ENCODE results near the gene TMEM45A.
"Not testable (repeated sequence)": the region's sequence is repeated elsewhere in the genome, so short reads cannot be mapped to it uniquely, and the experiment has no call there.

The TMEM45A gene

GRCh38 chr3:100486808-100487207, 5.6 kb upstream of the TMEM45A start:
- DNase-seq = no peak

- no peak for DNase-seq
Measured at GRCh38 chr3:100489118-100489517, 3.3 kb upstream of the TMEM45A start.

- DNase-seq = no peak
Measured at GRCh38 chr3:100496711-100497261, 4.4 kb downstream of the TMEM45A start.

GRCh38 chr3:100499651-100500050, 7.2 kb downstream of the TMEM45A start:
- DNase-seq = no peak

- DNase-seq = no peak
Measured at GRCh38 chr3:100500320-100500880, 8.0 kb downstream of the TMEM45A start.

- DNase-seq = no peak
Measured at GRCh38 chr3:100503448-100503847, 11.0 kb downstream of the TMEM45A start.

GRCh38 chr3:100506355-100506754, 13.9 kb downstream of the TMEM45A start:
- DNase-seq = no peak

- DNase-seq = not testable (repeated sequence)
Measured at GRCh38 chr3:100509818-100510217, 17.4 kb downstream of the TMEM45A start.

GRCh38 chr3:100516232-100516631, 23.8 kb downstream of the TMEM45A start:
- DNase-seq = no peak

- DNase-seq = no peak
Measured at GRCh38 chr3:100516838-100517237, 24.4 kb downstream of the TMEM45A start.

GRCh38 chr3:100517276-100517675, 24.9 kb downstream of the TMEM45A start:
- no peak for DNase-seq

GRCh38 chr3:100518244-100518643, 25.8 kb downstream of the TMEM45A start:
- DNase-seq = no peak

- DNase-seq = no peak
Measured at GRCh38 chr3:100518983-100519382, 26.6 kb downstream of the TMEM45A start.

- no peak for DNase-seq
Measured at GRCh38 chr3:100521439-100521845, 29.0 kb downstream of the TMEM45A start.

- DNase-seq = no peak
Measured at GRCh38 chr3:100522125-100522524, 29.7 kb downstream of the TMEM45A start.

- DNase-seq = no peak
Measured at GRCh38 chr3:100523050-100523760, 30.8 kb downstream of the TMEM45A start.

GRCh38 chr3:100525753-100526612, 33.6 kb downstream of the TMEM45A start:
- no peak for DNase-seq

GRCh38 chr3:100526613-100527346, 34.4 kb downstream of the TMEM45A start:
- no peak for DNase-seq

GRCh38 chr3:100527347-100527735, 34.9 kb downstream of the TMEM45A start:
- DNase-seq = no peak

- no peak for DNase-seq
Measured at GRCh38 chr3:100531093-100531492, 38.7 kb downstream of the TMEM45A start.

GRCh38 chr3:100532411-100532810, 40.0 kb downstream of the TMEM45A start:
- DNase-seq = no peak

- no peak for DNase-seq
Measured at GRCh38 chr3:100533176-100533575, 40.8 kb downstream of the TMEM45A start.

- no peak for DNase-seq
Measured at GRCh38 chr3:100535610-100535943, 43.2 kb downstream of the TMEM45A start.

Data from stimulated activated naive CD4-positive, alpha-beta T cell (primary cell).